HepG2 (cell line): ENCODE results near the gene BBS1. TPM values are rescaled to one million over a fixed set of nuclear protein-coding genes. Genes with fewer than 3 reads are reported as not detected.

Experiments used
- AGO2 ChIP-seq: fragments of 200-400 bp; formaldehyde crosslinking; optimal IDR thresholded peaks from 2 replicates; pipeline ENCODE3; 2017; ENCODE audit warnings: mild to moderate bottlenecking, low read depth, low read length, moderate library complexity
- BRD4 ChIP-seq: sonication (generic); formaldehyde crosslinking; IDR thresholded peaks from 2 replicates; pipeline ENCODE4 v1.4.0; 2020; ENCODE audit warnings: missing genetic modification reagents
- GABPA ChIP-seq, 2 experiments: IDR thresholded peaks; 2 replicates each; pipeline ENCODE4 v1.6.1; 2011 to 2016; ENCODE audit warnings: low read depth in 2 of 2, low read length in 1 of 2, missing biosample characterization in 1 of 2, missing genetic modification characterization in 1 of 2
- GLI4 ChIP-seq: sonication (generic); formaldehyde crosslinking; IDR thresholded peaks from 2 replicates; pipeline ENCODE4 v1.5.1; 2020; ENCODE audit warnings: missing genetic modification reagents, mild to moderate bottlenecking, moderate library complexity, borderline replicate concordance
- HCFC1 ChIP-seq: fragments of 150-350 bp; IDR thresholded peaks from 2 replicates; pipeline ENCODE4 v1.6.1; 2014; ENCODE audit warnings: low read depth, low read length
- HHEX ChIP-seq: IDR thresholded peaks from 2 replicates; pipeline ENCODE4 v1.6.1; 2016; ENCODE audit warnings: control low read depth
- HNRNPLL ChIP-seq: fragments of 200-400 bp; formaldehyde crosslinking; IDR thresholded peaks from 2 replicates; pipeline ENCODE4 v1.6.1; 2017; ENCODE audit warnings: mild to moderate bottlenecking, low read depth, low read length; ENCODE audit not compliant: poor library complexity, severe bottlenecking
- LCORL ChIP-seq, 2 experiments: fragments of 450-650 bp in 1 of 2; sonication (generic) in 1 of 2; formaldehyde crosslinking in 1 of 2; IDR thresholded peaks; 2 replicates each; pipeline versions ENCODE4 v1.5.0 to v1.6.1; 2017 to 2020; ENCODE audit warnings: antibody characterized with exemption in 1 of 2, missing genetic modification reagents in 1 of 2
- NRL ChIP-seq: sonication (generic); formaldehyde crosslinking; IDR thresholded peaks from 2 replicates; pipeline ENCODE4 v1.5.0; 2020; ENCODE audit warnings: missing genetic modification reagents, mild to moderate bottlenecking, moderate library complexity, borderline replicate concordance
- POLR2G ChIP-seq: fragments of 200-400 bp; formaldehyde crosslinking; IDR thresholded peaks from 2 replicates; pipeline ENCODE4 v1.6.1; 2018; ENCODE audit warnings: mild to moderate bottlenecking, low read depth, low read length, moderate library complexity
- RAD21 ChIP-seq: fragments of 450-650 bp; formaldehyde crosslinking; IDR thresholded peaks from 2 replicates; pipeline ENCODE4 v1.5.0; 2020; ENCODE audit warnings: mild to moderate bottlenecking
- RFXANK ChIP-seq: IDR thresholded peaks from 2 replicates; pipeline ENCODE4 v1.6.1; 2016
- SPEN ChIP-seq: sonication (generic); formaldehyde crosslinking; IDR thresholded peaks from 2 replicates; pipeline ENCODE4 v1.5.1; 2020; ENCODE audit warnings: low read depth, mild to moderate bottlenecking, missing genetic modification reagents
- SRY ChIP-seq: sonication (generic); formaldehyde crosslinking; IDR thresholded peaks from 2 replicates; pipeline ENCODE4 v1.8.0; 2022; ENCODE audit warnings: mild to moderate bottlenecking, missing genetic modification reagents
- XRCC5 ChIP-seq: fragments of 200-400 bp; formaldehyde crosslinking; optimal IDR thresholded peaks from 2 replicates; pipeline ENCODE3; 2017; ENCODE audit warnings: mild to moderate bottlenecking, low read length
- ZBTB1 ChIP-seq: sonication (generic); formaldehyde crosslinking; IDR thresholded peaks from 2 replicates; pipeline ENCODE4 v1.4.0; 2020; ENCODE audit warnings: missing genetic modification reagents, borderline replicate concordance
- ZBTB49 ChIP-seq: sonication (generic); formaldehyde crosslinking; IDR thresholded peaks from 2 replicates; pipeline ENCODE4 v1.4.0; 2020; ENCODE audit warnings: missing genetic modification reagents, borderline replicate concordance
- ZFP82 ChIP-seq: sonication (generic); formaldehyde crosslinking; IDR thresholded peaks from 2 replicates; pipeline ENCODE4 v1.5.1; 2020; ENCODE audit warnings: mild to moderate bottlenecking, missing genetic modification reagents, borderline replicate concordance
- ZFY ChIP-seq: sonication (generic); formaldehyde crosslinking; IDR thresholded peaks from 2 replicates; pipeline ENCODE4 v1.4.0; 2020; ENCODE audit warnings: missing genetic modification reagents
- ZNF331 ChIP-seq: sonication (generic); formaldehyde crosslinking; IDR thresholded peaks from 2 replicates; pipeline ENCODE4 v1.4.0; 2020; ENCODE audit warnings: missing genetic modification reagents
- ZNF607 ChIP-seq: sonication (generic); formaldehyde crosslinking; IDR thresholded peaks from 2 replicates; pipeline ENCODE4 v1.5.1; 2020; ENCODE audit warnings: missing genetic modification reagents, mild to moderate bottlenecking, borderline replicate concordance
- ZNF691 ChIP-seq: sonication (generic); formaldehyde crosslinking; IDR thresholded peaks from 2 replicates; pipeline ENCODE4 v1.4.0; 2020; ENCODE audit warnings: missing genetic modification reagents, low read depth, mild to moderate bottlenecking, borderline replicate concordance
- ZZZ3 ChIP-seq: sonication (generic); formaldehyde crosslinking; IDR thresholded peaks from 2 replicates; pipeline ENCODE4 v1.4.0; 2020; ENCODE audit warnings: missing genetic modification reagents, mild to moderate bottlenecking, borderline replicate concordance
- polyA plus RNA-seq, 8 experiments: library from polyadenylated mRNA; depleted of rRNA in 3 of 8; stranded (reverse) in 7 of 8; unstranded in 1 of 8; fragments of >200 nt; fragmentation: Illumina TruSeq in 4 of 8; extraction: Trizol in 4 of 8; gene quantifications; 2 replicates each; pipeline versions ENCODE4 v1.2.1 to v1.2.3, GENCODE V29; 2011 to 2016; ENCODE audit warnings: low read depth in 4 of 8, missing spikeins in 1 of 8, mixed read lengths in 1 of 8; ENCODE audit not compliant: insufficient read depth in 1 of 8
- total RNA-seq, 5 experiments: library from RNA; depleted of rRNA; stranded (reverse); fragments of >200 nt; fragmentation: Illumina TruSeq; extraction: Trizol; gene quantifications; 2 replicates each; pipeline ENCODE4 v1.2.3, GENCODE V29; 2016; ENCODE audit warnings: low read depth in 1 of 5
- TF ChIP-seq, protein P1 (sequence below): sonication (generic); formaldehyde crosslinking; conservative IDR thresholded peaks from 2 replicates; pipeline ENCODE4 v1.8.0; 2022; ENCODE audit warnings: mild to moderate bottlenecking, moderate library complexity, missing genetic modification reagents

Gene BBS1
- total and polyA plus RNA-seq, 2 of the 13 experiments (the other 11 are each of a cell fraction or from before 2014, with no cell fraction given): 11.7 to 14.1 TPM

DNA sequence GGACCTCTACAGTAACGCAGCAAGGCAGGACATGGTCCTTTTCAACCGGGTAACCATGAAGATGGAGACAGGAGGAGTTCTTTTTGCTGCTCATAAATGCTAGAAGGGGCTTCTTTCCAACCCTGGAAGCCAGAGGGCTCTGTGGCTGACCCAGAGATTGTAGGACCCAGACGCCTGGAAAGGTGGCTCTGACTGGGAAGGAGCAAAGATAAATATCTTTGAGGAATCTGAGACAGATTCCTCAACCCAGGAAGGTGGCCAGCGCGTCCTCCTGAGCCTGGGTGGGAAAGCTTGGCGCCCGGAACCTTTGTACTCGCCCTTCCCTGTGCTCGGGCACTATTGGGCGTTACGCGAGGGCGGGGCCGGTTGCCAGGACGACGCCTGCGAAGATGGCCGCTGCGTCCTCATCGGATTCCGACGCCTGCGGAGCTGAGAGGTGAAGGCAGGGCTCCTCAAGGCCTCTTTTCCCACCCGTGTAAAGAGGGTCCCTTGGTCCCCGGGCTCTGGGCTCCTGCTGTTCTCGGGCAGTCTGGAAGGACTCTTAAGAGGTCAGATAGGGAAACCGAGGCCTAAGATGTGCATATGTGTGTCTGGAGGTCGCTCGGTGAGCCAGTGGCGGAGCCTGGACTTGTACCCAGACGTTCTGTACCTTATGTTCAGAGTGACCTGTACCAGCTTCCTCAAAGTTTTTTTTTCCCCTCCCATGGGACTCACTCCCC lies at the start of gene BBS1 (continued):
- TF ChIP-seq ZBTB49 (CRISPR knock-in tag): 0 out of 2 replicates have a peak, but pooled peaks have one; percentile 10
- TF ChIP-seq HCFC1: peak; percentile 71
- TF ChIP-seq ZBTB1: no peak
- no peak for TF ChIP-seq GLI4 (CRISPR knock-in tag)
- peak; percentile 88 for TF ChIP-seq SPEN (CRISPR knock-in tag)
- peak; percentile 43; the same call in 1 of the 2 replicates for TF ChIP-seq NRL (CRISPR knock-in tag)
- TF ChIP-seq HNRNPLL: peak; percentile 81
- peak; percentile 40; the same call in 1 of the 2 replicates for TF ChIP-seq RAD21
- no peak for TF ChIP-seq LCORL (IDR thresholded peaks at IDR 0.05)
- peak; percentile 15; the same call in 1 of the 2 replicates for TF ChIP-seq LCORL (CRISPR knock-in tag; IDR thresholded peaks at IDR 0.05)
- peak; percentile 87; the same call in 1 of the 2 replicates for TF ChIP-seq BRD4 (CRISPR knock-in tag)
- peak; percentile 95 for TF ChIP-seq XRCC5
- no peak for TF ChIP-seq ZZZ3 (CRISPR knock-in tag)
- TF ChIP-seq GABPA (IDR thresholded peaks at IDR 0.05; ENCODE audit: low read depth, low read length): peak; percentile 56; the same call in 1 of the 2 replicates
- peak; percentile 86 for TF ChIP-seq GABPA (CRISPR knock-in tag; IDR thresholded peaks at IDR 0.05; ENCODE audit: low read depth)
- peak; percentile 84 for TF ChIP-seq POLR2G
- no peak for TF ChIP-seq RFXANK (CRISPR knock-in tag)
- peak; percentile 80 for TF ChIP-seq ZNF331
- TF ChIP-seq SRY: peak; percentile 67; the same call in 1 of the 2 replicates
- TF ChIP-seq, protein P1, sequence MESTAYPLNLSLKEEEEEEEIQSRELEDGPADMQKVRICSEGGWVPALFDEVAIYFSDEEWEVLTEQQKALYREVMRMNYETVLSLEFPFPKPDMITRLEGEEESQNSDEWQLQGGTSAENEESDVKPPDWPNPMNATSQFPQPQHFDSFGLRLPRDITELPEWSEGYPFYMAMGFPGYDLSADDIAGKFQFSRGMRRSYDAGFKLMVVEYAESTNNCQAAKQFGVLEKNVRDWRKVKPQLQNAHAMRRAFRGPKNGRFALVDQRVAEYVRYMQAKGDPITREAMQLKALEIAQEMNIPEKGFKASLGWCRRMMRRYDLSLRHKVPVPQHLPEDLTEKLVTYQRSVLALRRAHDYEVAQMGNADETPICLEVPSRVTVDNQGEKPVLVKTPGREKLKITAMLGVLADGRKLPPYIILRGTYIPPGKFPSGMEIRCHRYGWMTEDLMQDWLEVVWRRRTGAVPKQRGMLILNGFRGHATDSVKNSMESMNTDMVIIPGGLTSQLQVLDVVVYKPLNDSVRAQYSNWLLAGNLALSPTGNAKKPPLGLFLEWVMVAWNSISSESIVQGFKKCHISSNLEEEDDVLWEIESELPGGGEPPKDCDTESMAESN (CRISPR knock-in tag): peak; percentile 63; the same call in 1 of the 2 replicates
- 0 out of 2 replicates have a peak, but pooled peaks have one; percentile 70 for TF ChIP-seq ZNF607 (CRISPR knock-in tag)
- TF ChIP-seq AGO2: peak; percentile 64
- peak; percentile 94 for TF ChIP-seq ZFY (CRISPR knock-in tag)
- peak; percentile 49; the same call in 1 of the 2 replicates for TF ChIP-seq ZNF691 (CRISPR knock-in tag)
- peak; percentile 77; the same call in 1 of the 2 replicates for TF ChIP-seq ZFP82
- TF ChIP-seq HHEX (CRISPR knock-in tag): peak; percentile 61
